SK-N-SH treated with all-trans-retinoic acid at 6 μM for 48 hours (cell line): ENCODE measurements around the gene CFI.

Source experiments
- ATAC-seq: fragments of 200-7000 bp; cut with Tn5 transposase; 3 replicates; pipeline ENCODE4 v1.9.1; 2020; ENCODE audit warnings: mild to moderate bottlenecking, moderate library complexity
- ARNTL ChIP-seq: fragments of 450-650 bp; formaldehyde crosslinking; IDR thresholded peaks from 2 replicates; pipeline ENCODE4 v1.5.0; 2020; ENCODE audit warnings: low read depth, mild to moderate bottlenecking, moderate library complexity, borderline replicate concordance
- CREB5 ChIP-seq: fragments of 250-450 bp; sonication (Bioruptor Pico); IDR thresholded peaks from 2 replicates; pipeline ENCODE4 v1.5.1; 2020; ENCODE audit warnings: low read depth, mild to moderate bottlenecking, moderate library complexity
- CSDC2 ChIP-seq: fragments of 250-450 bp; sonication (Bioruptor Pico); IDR thresholded peaks from 2 replicates; pipeline ENCODE4 v1.5.0; 2020; ENCODE audit warnings: mild to moderate bottlenecking, moderate library complexity
- CSRNP3 ChIP-seq: fragments of 250-450 bp; sonication (Bioruptor Pico); IDR thresholded peaks from 2 replicates; pipeline ENCODE4 v1.5.1; 2021; ENCODE audit warnings: mild to moderate bottlenecking, moderate library complexity
- ESRRG ChIP-seq: fragments of 250-450 bp; sonication (Bioruptor Pico); IDR thresholded peaks from 2 replicates; pipeline ENCODE4 v1.6.1; 2021; ENCODE audit warnings: mild to moderate bottlenecking
- GLIS3 ChIP-seq: fragments of 250-450 bp; sonication (Bioruptor Pico); IDR thresholded peaks from 2 replicates; pipeline ENCODE4 v1.5.0; 2020; ENCODE audit warnings: mild to moderate bottlenecking, moderate library complexity
- ISL1 ChIP-seq: fragments of 250-450 bp; sonication (Bioruptor Pico); IDR thresholded peaks from 2 replicates; pipeline ENCODE4 v2.1.2; 2022; ENCODE audit warnings: mild to moderate bottlenecking, moderate library complexity
- OSR1 ChIP-seq: fragments of 250-450 bp; sonication (Bioruptor Pico); IDR thresholded peaks from 2 replicates; pipeline ENCODE4 v1.8.0; 2022; ENCODE audit warnings: moderate library complexity, mild to moderate bottlenecking, inconsistent platforms
- POU6F1 ChIP-seq: fragments of 250-450 bp; sonication (Bioruptor Pico); IDR thresholded peaks from 2 replicates; pipeline ENCODE4 v1.8.0; 2021; ENCODE audit warnings: low read depth, mild to moderate bottlenecking, moderate library complexity, borderline replicate concordance
- PPARA ChIP-seq: fragments of 250-450 bp; sonication (Bioruptor Pico); IDR thresholded peaks from 2 replicates; pipeline ENCODE4 v1.5.0; 2020; ENCODE audit warnings: mild to moderate bottlenecking, borderline replicate concordance
- RARB ChIP-seq: fragments of 250-450 bp; sonication (Bioruptor Pico); IDR thresholded peaks from 2 replicates; pipeline ENCODE4 v1.8.0; 2021; ENCODE audit warnings: mild to moderate bottlenecking, moderate library complexity
- SNAI2 ChIP-seq: fragments of 250-450 bp; sonication (Bioruptor Pico); IDR thresholded peaks from 2 replicates; pipeline ENCODE4 v1.5.0; 2020; ENCODE audit warnings: mild to moderate bottlenecking, moderate library complexity
- TCF4 ChIP-seq: fragments of 250-450 bp; sonication (Bioruptor Pico); IDR thresholded peaks from 2 replicates; pipeline ENCODE4 v1.8.0; 2021; ENCODE audit warnings: mild to moderate bottlenecking, moderate library complexity, borderline replicate concordance
- TOX ChIP-seq: fragments of 250-450 bp; sonication (Bioruptor Pico); IDR thresholded peaks from 2 replicates; pipeline ENCODE4 v1.8.0; 2021; ENCODE audit warnings: mild to moderate bottlenecking, moderate library complexity, borderline replicate concordance
- ZC3H10 ChIP-seq: fragments of 250-450 bp; sonication (Bioruptor Pico); IDR thresholded peaks from 2 replicates; pipeline ENCODE4 v1.5.1; 2021; ENCODE audit warnings: mild to moderate bottlenecking, moderate library complexity
- ZFP3 ChIP-seq: fragments of 250-450 bp; sonication (Bioruptor Pico); IDR thresholded peaks from 2 replicates; pipeline ENCODE4 v1.5.0; 2020; ENCODE audit warnings: mild to moderate bottlenecking, moderate library complexity
- ZFP30 ChIP-seq: fragments of 450-650 bp; formaldehyde crosslinking; IDR thresholded peaks from 2 replicates; pipeline ENCODE4 v1.5.0; 2022; ENCODE audit warnings: mild to moderate bottlenecking, moderate library complexity
- ZNF565 ChIP-seq: fragments of 450-650 bp; formaldehyde crosslinking; conservative IDR thresholded peaks from 2 replicates; pipeline ENCODE4 v1.5.0; 2020; ENCODE audit warnings: low read depth, mild to moderate bottlenecking, moderate library complexity
- ZNF70 ChIP-seq: fragments of 450-650 bp; formaldehyde crosslinking; IDR thresholded peaks from 2 replicates; pipeline ENCODE4 v1.5.0; 2020; ENCODE audit warnings: mild to moderate bottlenecking, moderate library complexity
- ZNF8 ChIP-seq: fragments of 450-650 bp; formaldehyde crosslinking; IDR thresholded peaks from 2 replicates; pipeline ENCODE4 v1.5.0; 2020; ENCODE audit warnings: mild to moderate bottlenecking, moderate library complexity

CFI gene

GRCh38 chr4:109735566-109736365, 66.0 kb downstream of the CFI start:
- TF ChIP-seq ZC3H10 (CRISPR knock-in tag): no peak
- no peak for TF ChIP-seq CSRNP3
- TF ChIP-seq ESRRG (CRISPR knock-in tag): no peak
- no peak for TF ChIP-seq ISL1 (CRISPR knock-in tag)
- ATAC-seq: no peak

- ATAC-seq: no peak
- TF ChIP-seq RARB (CRISPR knock-in tag): no peak
- no peak for TF ChIP-seq ZNF8 (CRISPR knock-in tag)
- TF ChIP-seq SNAI2 (CRISPR knock-in tag): no peak
- TF ChIP-seq ZFP3: no peak
- no peak for TF ChIP-seq POU6F1 (CRISPR knock-in tag)
- TF ChIP-seq TOX (CRISPR knock-in tag): no peak
- no peak for TF ChIP-seq GLIS3 (CRISPR knock-in tag)
- no peak for TF ChIP-seq PPARA (CRISPR knock-in tag)
- no peak for TF ChIP-seq TCF4 (CRISPR knock-in tag)
- TF ChIP-seq ZNF70 (CRISPR knock-in tag): no peak
- TF ChIP-seq ARNTL (CRISPR knock-in tag): no peak
- no peak for TF ChIP-seq ZFP30 (CRISPR knock-in tag)
- no peak for TF ChIP-seq CREB5
Measured at GRCh38 chr4:109733728-109734127, 68.1 kb downstream of the CFI start.

- ATAC-seq: no peak; the same call in 2 of the 3 replicates
- TF ChIP-seq ZFP30 (CRISPR knock-in tag): no peak
Measured at GRCh38 chr4:109730619-109731545, 70.9 kb downstream of the CFI start.

- TF ChIP-seq ZC3H10 (CRISPR knock-in tag): no peak
- TF ChIP-seq CSDC2 (CRISPR knock-in tag): no peak
- peak; percentile 85 for ATAC-seq
Measured at GRCh38 chr4:109729718-109730618, 71.8 kb downstream of the CFI start, which contains the start of gene PLA2G12A. Gene PLA2G12A (minus strand): TSS chr4:109730070. CDS start chr4:109729809, 261 bp downstream.

GRCh38 chr4:109729117-109729717, 72.6 kb downstream of the CFI start:
- no peak for TF ChIP-seq SNAI2 (CRISPR knock-in tag)
- no peak for TF ChIP-seq GLIS3 (CRISPR knock-in tag)
- TF ChIP-seq ZNF565 (CRISPR knock-in tag): no peak
- TF ChIP-seq ZFP3: no peak
- no peak for TF ChIP-seq ZFP30 (CRISPR knock-in tag)
- TF ChIP-seq OSR1: no peak
- no peak for TF ChIP-seq ZC3H10 (CRISPR knock-in tag)
- ATAC-seq: peak; percentile 61
